ENCODE data around the gene MAGEB17. TPM values are rescaled to one million over a fixed set of nuclear protein-coding genes. Genes with fewer than 3 reads are reported as not detected.
A peak's percentile ranks its signal among the peaks of the same experiment; 100 is the strongest.

The MAGEB17 gene
- total RNA-seq, 1 experiment from 2014 or later: not detected

DNA sequence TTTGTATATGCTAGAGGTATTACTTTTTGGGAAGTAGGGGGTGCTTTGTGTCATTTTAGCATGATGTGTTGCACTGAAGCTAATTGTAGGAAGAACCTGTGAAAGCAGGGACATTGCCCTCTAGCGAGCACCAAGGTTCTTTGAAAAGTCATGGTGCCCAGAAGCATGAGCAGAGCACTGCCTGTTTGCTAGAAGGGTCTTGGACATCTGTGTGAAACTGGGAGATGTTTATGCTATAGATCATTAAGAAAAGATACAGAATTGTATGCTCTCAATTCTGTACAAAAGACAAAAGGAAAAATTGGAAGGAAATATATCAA is 29.2 kb upstream of the MAGEB17 start:
- ATAC-seq (peak; percentile 52; the same call in 1 of the 2 replicates), DNase-seq (ENCODE audit: low read depth, low spot score) (peak; percentile 12)
- H3K79me2 ChIP-seq (ENCODE audit: insufficient read depth, low read length): no peaks in the 10 kb centered on the region
- H4K20me1 ChIP-seq (ENCODE audit: insufficient read depth): no peaks in the 10 kb centered on the region
- BruUV-seq (replicated peaks): no TSS peak
- no peak overlapping the region for H2AFZ ChIP-seq (ENCODE audit: low read depth, low read length, poor library complexity, severe bottlenecking)
- ChIA-PET CTCF (interaction anchor here (0.9 to 1.7 kb wide), 3 partner anchors 10 to 74 kb away, joined by 3 to 6 read pairs (median 3); partner anchors contain the start of gene GRPR), POLR2A (no interaction called here), RAD21 (ENCODE audit: low non-redundant PET in 1 of 2, low total read pairs in 2 of 2, uncharacterized antibody in 2 of 2, unreplicated experiment in 2 of 2) (no interaction called here)
- no peak overlapping the region for H3K27ac ChIP-seq (ENCODE audit: low read depth, low read length)
- H3K36me3 ChIP-seq (ENCODE audit: control insufficient read depth in 1 of 2, insufficient read depth in 2 of 2, low read length in 2 of 2): no peaks in the 10 kb centered on the region
- H3K4me1 ChIP-seq (ENCODE audit: control insufficient read depth in 1 of 2, insufficient read depth in 2 of 2, low read length in 2 of 2): peaks cover 0 to 4% of the 10 kb centered on the region in 2 experiments; a peak in 1 of 4 replicates
- no peaks in the 10 kb centered on the region for H3K9me3 ChIP-seq (ENCODE audit: control insufficient read depth in 1 of 2, insufficient read depth in 1 of 2, low read depth in 1 of 2, low read length in 2 of 2)
- no peaks in the 10 kb centered on the region for H3K27me3 ChIP-seq (ENCODE audit: insufficient read depth, low read length)
- TF ChIP-seq ELF1 (IDR thresholded peaks at IDR 0.05; ENCODE audit: borderline replicate concordance, low read depth) (no peak), CTCF (IDR thresholded peaks at IDR 0.05 in 2 of 3, conservative IDR thresholded peaks at IDR 0.05 in 1 of 3; ENCODE audit: borderline replicate concordance in 1 of 3, insufficient read depth in 1 of 3, low read depth in 2 of 3, low read length in 2 of 3) (peak; percentile 24 to 36 (median 34); a peak in 3 of 6 replicates), RAD21 (IDR thresholded peaks at IDR 0.05; ENCODE audit: low read depth) (peak; percentile 42; the same call in 1 of the 2 replicates)
- no peaks in the 10 kb centered on the region for H3K9me2 ChIP-seq (ENCODE audit: insufficient read depth)
- intact Hi-C loops (cut with micrococcal nuclease): no loop called here
- no peak overlapping the region for H3K9ac ChIP-seq (ENCODE audit: low read length)
- H3K4me3 ChIP-seq (replicated peaks in 1 of 2; ENCODE audit: low read depth in 1 of 2, low read length in 2 of 2): no peak overlapping the region
- no peak overlapping the region for H3K4me2 ChIP-seq (ENCODE audit: low read length)

DNA sequence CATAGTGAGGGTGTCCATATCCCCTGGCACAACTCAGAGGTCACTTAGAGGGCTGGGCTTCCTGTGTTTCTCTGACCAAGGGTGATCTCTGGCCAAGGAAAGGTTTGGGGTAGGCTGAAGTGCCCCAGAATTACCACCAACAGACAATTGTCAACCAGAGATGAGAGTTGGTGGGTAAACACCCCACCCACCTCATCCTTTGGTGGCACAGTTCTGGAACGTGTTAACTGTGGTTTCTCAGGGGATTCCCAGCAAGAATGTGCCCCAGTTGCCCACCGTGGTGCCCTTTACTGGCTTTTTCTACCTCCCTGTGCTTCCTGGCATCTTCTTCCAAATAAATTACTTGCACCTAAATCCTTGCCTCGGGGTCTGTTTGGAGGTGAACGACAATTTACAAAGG is 26.8 kb upstream of the MAGEB17 start:
- ChIA-PET POLR2A (no interaction called here), CTCF (no interaction called here), RAD21 (ENCODE audit: low non-redundant PET in 1 of 2, low total read pairs in 2 of 2, uncharacterized antibody in 2 of 2, unreplicated experiment in 2 of 2) (no interaction called here)
- Histone ChIP-seq H3K4me2 (ENCODE audit: low read length) (no peak overlapping the region), H4K20me1 (ENCODE audit: insufficient read depth) (no peaks in the 10 kb centered on the region), H3K4me3 (replicated peaks in 1 of 2; ENCODE audit: low read depth in 1 of 2, low read length in 2 of 2) (no peak overlapping the region), H3K27me3 (ENCODE audit: insufficient read depth, low read length) (no peaks in the 10 kb centered on the region), H3K9me2 (ENCODE audit: insufficient read depth) (no peaks in the 10 kb centered on the region), H3K9me3 (ENCODE audit: control insufficient read depth in 1 of 2, insufficient read depth in 1 of 2, low read depth in 1 of 2, low read length in 2 of 2) (no peaks in the 10 kb centered on the region), H3K79me2 (ENCODE audit: insufficient read depth, low read length) (no peaks in the 10 kb centered on the region), H3K4me1 (ENCODE audit: control insufficient read depth in 1 of 2, insufficient read depth in 2 of 2, low read length in 2 of 2) (peaks cover 0 to 4% of the 10 kb centered on the region in 2 experiments; a peak in 1 of 4 replicates), H3K36me3 (ENCODE audit: control insufficient read depth in 1 of 2, insufficient read depth in 2 of 2, low read length in 2 of 2) (no peaks in the 10 kb centered on the region), H3K9ac (ENCODE audit: low read length) (no peak overlapping the region), H3K27ac (ENCODE audit: low read depth, low read length) (no peak overlapping the region), H2AFZ (ENCODE audit: low read depth, low read length, poor library complexity, severe bottlenecking) (no peak overlapping the region)
- BruUV-seq (replicated peaks): no TSS peak
- intact Hi-C loops (cut with micrococcal nuclease): no loop called here
- DNase-seq (ENCODE audit: low read depth, low spot score) (no peak), ATAC-seq (no peak)
- TF ChIP-seq SRF (IDR thresholded peaks at IDR 0.05; ENCODE audit: low read depth) (no peak), SP1 (IDR thresholded peaks at IDR 0.05; ENCODE audit: low read depth) (no peak), REST (IDR thresholded peaks at IDR 0.05; ENCODE audit: low read depth) (no peak), FOSL1 (IDR thresholded peaks at IDR 0.05; ENCODE audit: low read depth) (no peak), EGR1 (IDR thresholded peaks at IDR 0.05; ENCODE audit: low read depth) (no peak), ZNF274 (IDR thresholded peaks at IDR 0.05; ENCODE audit: low read depth, low read length) (no peak), RAD21 (IDR thresholded peaks at IDR 0.05; ENCODE audit: low read depth) (no peak), EZH2phosphoT487 (IDR thresholded peaks at IDR 0.05; ENCODE audit: borderline replicate concordance) (no peak), SIN3A (IDR thresholded peaks at IDR 0.05; ENCODE audit: low read depth) (no peak), JUND (IDR thresholded peaks at IDR 0.05) (no peak)
- TF ChIP-seq, protein P1, sequence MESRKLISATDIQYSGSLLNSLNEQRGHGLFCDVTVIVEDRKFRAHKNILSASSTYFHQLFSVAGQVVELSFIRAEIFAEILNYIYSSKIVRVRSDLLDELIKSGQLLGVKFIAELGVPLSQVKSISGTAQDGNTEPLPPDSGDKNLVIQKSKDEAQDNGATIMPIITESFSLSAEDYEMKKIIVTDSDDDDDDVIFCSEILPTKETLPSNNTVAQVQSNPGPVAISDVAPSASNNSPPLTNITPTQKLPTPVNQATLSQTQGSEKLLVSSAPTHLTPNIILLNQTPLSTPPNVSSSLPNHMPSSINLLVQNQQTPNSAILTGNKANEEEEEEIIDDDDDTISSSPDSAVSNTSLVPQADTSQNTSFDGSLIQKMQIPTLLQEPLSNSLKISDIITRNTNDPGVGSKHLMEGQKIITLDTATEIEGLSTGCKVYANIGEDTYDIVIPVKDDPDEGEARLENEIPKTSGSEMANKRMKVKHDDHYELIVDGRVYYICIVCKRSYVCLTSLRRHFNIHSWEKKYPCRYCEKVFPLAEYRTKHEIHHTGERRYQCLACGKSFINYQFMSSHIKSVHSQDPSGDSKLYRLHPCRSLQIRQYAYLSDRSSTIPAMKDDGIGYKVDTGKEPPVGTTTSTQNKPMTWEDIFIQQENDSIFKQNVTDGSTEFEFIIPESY (IDR thresholded peaks at IDR 0.05; ENCODE audit: extremely low read depth, insufficient replicate concordance, low read length): no peak
- TF ChIP-seq, protein P2, sequence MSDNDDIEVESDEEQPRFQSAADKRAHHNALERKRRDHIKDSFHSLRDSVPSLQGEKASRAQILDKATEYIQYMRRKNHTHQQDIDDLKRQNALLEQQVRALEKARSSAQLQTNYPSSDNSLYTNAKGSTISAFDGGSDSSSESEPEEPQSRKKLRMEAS (IDR thresholded peaks at IDR 0.05): no peak

Data from HCT116 (cell line).